ENCODE measurements around the gene SHROOM3. TPM values are rescaled to one million over a fixed set of nuclear protein-coding genes. Genes with fewer than 3 reads are reported as not detected.

The SHROOM3 gene
- total and polyA plus RNA-seq, 8 donors: 13.5 to 96.9 (median 16.9) TPM

- Histone ChIP-seq H3K9me3 (no peaks in the 10 kb centered on the region), H3K4me1 (peaks cover 0 to 16% of the 10 kb centered on the region in 2 donors), H3K27me3 (no peaks in the 10 kb centered on the region), H3K27ac (peak overlapping the region; percentile 42 to 63), H3K36me3 (no peaks in the 10 kb centered on the region), H3K4me3 (no peak overlapping the region)
- ATAC-seq (peak; percentile 74), DNase-seq (no peak)
- intact Hi-C loops (cut with DNase I): no loop called here
- no peak for TF ChIP-seq CTCF (IDR thresholded peaks at IDR 0.05)
Measured at GRCh38 chr4:76610751-76611547, 175.9 kb downstream of the SHROOM3 start.

- Histone ChIP-seq H3K9me3 (no peaks in the 10 kb centered on the region), H3K4me3 (no peak overlapping the region), H3K27me3 (no peaks in the 10 kb centered on the region), H3K4me1 (peaks cover 0 to 16% of the 10 kb centered on the region in 2 donors), H3K27ac (peak overlapping the region; percentile 42 to 63), H3K36me3 (no peaks in the 10 kb centered on the region)
- DNase-seq (no peak), ATAC-seq (peak; percentile 84)
- intact Hi-C loops (cut with DNase I): no loop called here
- no peak for TF ChIP-seq CTCF (IDR thresholded peaks at IDR 0.05)
Measured at GRCh38 chr4:76611616-76612207, 176.7 kb downstream of the SHROOM3 start.

GRCh38 chr4:76614589-76614988 lies 179.6 kb downstream of the SHROOM3 start:
- Histone ChIP-seq H3K4me3 (no peak overlapping the region), H3K9me3 (no peaks in the 10 kb centered on the region), H3K27ac (no peak overlapping the region), H3K36me3 (no peaks in the 10 kb centered on the region), H3K27me3 (no peaks in the 10 kb centered on the region), H3K4me1 (peaks cover 0 to 11% of the 10 kb centered on the region in 2 donors)
- no peak for DNase-seq
- intact Hi-C loops (cut with DNase I): no loop called here
- TF ChIP-seq CTCF (IDR thresholded peaks at IDR 0.05): no peak
- no peak for ATAC-seq

- Histone ChIP-seq H3K36me3 (no peaks in the 10 kb centered on the region), H3K4me3 (no peak overlapping the region), H3K27ac (no peak overlapping the region), H3K9me3 (no peaks in the 10 kb centered on the region), H3K27me3 (no peaks in the 10 kb centered on the region), H3K4me1 (peaks cover 0 to 12% of the 10 kb centered on the region in 2 donors)
- TF ChIP-seq CTCF (IDR thresholded peaks at IDR 0.05): no peak
- ATAC-seq: no peak
- no peak for DNase-seq
- intact Hi-C loops (cut with DNase I): no loop called here
Measured at GRCh38 chr4:76615999-76616398, 181.0 kb downstream of the SHROOM3 start.

GRCh38 chr4:76616526-76616925 lies 181.5 kb downstream of the SHROOM3 start:
- ATAC-seq (no peak), DNase-seq (no peak)
- Histone ChIP-seq H3K9me3 (no peaks in the 10 kb centered on the region), H3K27me3 (no peaks in the 10 kb centered on the region), H3K4me1 (peaks cover 0 to 14% of the 10 kb centered on the region in 2 donors), H3K36me3 (no peaks in the 10 kb centered on the region), H3K27ac (no peak overlapping the region), H3K4me3 (no peak overlapping the region)
- no peak for TF ChIP-seq CTCF (IDR thresholded peaks at IDR 0.05)
- intact Hi-C loops (cut with DNase I): no loop called here

Measured in left lung (tissue), 10 donors.